Measurements from ENCODE around the gene INTS15. TPM values are rescaled to one million over a fixed set of nuclear protein-coding genes. Genes with fewer than 3 reads are reported as not detected.

The INTS15 gene
- total and polyA plus RNA-seq, 2 experiments from 2014 or later: 7.0 to 27.0 TPM

GRCh38 chr7:6655636-6656385 lies 66.0 kb downstream of the INTS15 start (continued):
- TF ChIP-seq ZNF462 (CRISPR knock-in tag; IDR thresholded peaks at IDR 0.05) (no peak), STAT1 (IDR thresholded peaks at IDR 0.05; ENCODE audit: unreplicated experiment) (no peak), REST (IDR thresholded peaks at IDR 0.05; ENCODE audit: unreplicated experiment) (no peak)

GRCh38 chr7:6656413-6656812 lies 66.6 kb downstream of the INTS15 start:
- Mint-ChIP-seq H3K4me1 (peaks cover 13% of the 10 kb centered on the region), H3K27me3 (ENCODE audit: insufficient read depth, low read depth, poor library complexity) (peaks cover 9% of the 10 kb centered on the region), H3K4me3 (no peak overlapping the region), H3K36me3 (ENCODE audit: low read depth) (peaks cover 17% of the 10 kb centered on the region), H3K27ac (no peak overlapping the region), H3K9me3 (no peaks in the 10 kb centered on the region; the same call in 2 of the 3 replicates)
- Histone ChIP-seq H3K4me3 (no peak overlapping the region), H4K20me1 (replicated peaks; ENCODE audit: insufficient read depth) (no peaks in the 10 kb centered on the region), H3K4me2 (no peak overlapping the region), H3K9me2 (ENCODE audit: insufficient read depth) (no peaks in the 10 kb centered on the region), H2AFZ (no peak overlapping the region), H3F3A (replicated peaks; ENCODE audit: low read depth) (no peaks in the 10 kb centered on the region), H3K27ac (ENCODE audit: low read depth) (no peak overlapping the region), H3K36me3 (ENCODE audit: insufficient read depth) (no peaks in the 10 kb centered on the region), H3K79me2 (replicated peaks; ENCODE audit: insufficient read depth) (no peaks in the 10 kb centered on the region), H3K4me1 (ENCODE audit: insufficient read depth) (peaks cover 7% of the 10 kb centered on the region; the same call in 1 of the 2 replicates), H3K27me3 (ENCODE audit: insufficient read depth) (no peaks in the 10 kb centered on the region)
- no peak for DNase-seq (ENCODE audit: low spot score)
- ATAC-seq: no peak
- TF ChIP-seq ZNF331 (CRISPR knock-in tag; IDR thresholded peaks at IDR 0.05; ENCODE audit: low read depth): no peak
- no peak for TF ChIP-seq ZNF114 (CRISPR knock-in tag; IDR thresholded peaks at IDR 0.05)
- no peak for TF ChIP-seq JUNB (IDR thresholded peaks at IDR 0.05; ENCODE audit: unreplicated experiment)

Data from GM23338 (cell line).